LNCAP (cell line): ENCODE measurements around the gene DCUN1D5.

Experiments
- CTCF ChIP-seq: fragments of 450-650 bp; IDR thresholded peaks from 2 replicates; pipeline ENCODE4 v1.5.1; 2017; ENCODE audit warnings: mild to moderate bottlenecking

Gene DCUN1D5

GRCh38 chr11:103091801-103092524, at the start of gene DCUN1D5:
Gene DCUN1D5, minus strand, starts transcription at chr11:103092160. Its CDS starts 288 bp downstream, at chr11:103091872.
- TF ChIP-seq CTCF, result no peak

- no peak for TF ChIP-seq CTCF
Observed at GRCh38 chr11:103125462-103125861, 33.5 kb upstream of the DCUN1D5 start.

GRCh38 chr11:103114836-103115235, 22.9 kb upstream of the DCUN1D5 start:
- TF ChIP-seq CTCF, result no peak

GRCh38 chr11:103112364-103112763, 20.4 kb upstream of the DCUN1D5 start:
- TF ChIP-seq CTCF, result no peak

- TF ChIP-seq CTCF, result no peak
Observed at GRCh38 chr11:103111400-103111799, 19.4 kb upstream of the DCUN1D5 start.

GRCh38 chr11:103110391-103110790, 18.4 kb upstream of the DCUN1D5 start:
- TF ChIP-seq CTCF, result peak; percentile 40; the same call in 1 of the 2 replicates

- no peak for TF ChIP-seq CTCF
Observed at GRCh38 chr11:103109818-103110388, 17.9 kb upstream of the DCUN1D5 start.
